Renal cortex interstitium (tissue), 11 donors: ENCODE measurements around the gene TRIM47. TPM values are rescaled to one million over a fixed set of nuclear protein-coding genes. Genes with fewer than 3 reads are reported as not detected.

Source experiments
- DNase-seq, 11 donors: peaks; one replicate each; pipeline ENCODE4 v3.0.0-alpha.2; 2013; ENCODE audit warnings: low read depth in 9 of 11, low spot score in 4 of 11; ENCODE audit errors: extremely low read depth in 1 of 11
- polyA plus RNA-seq, 3 donors: library from polyadenylated mRNA; unstranded; fragments of 120-200 nt; gene quantifications; one replicate each; pipeline ENCODE4 v1.2.1, GENCODE V29; 2013; ENCODE audit not compliant: insufficient read length in 3 of 3

Gene TRIM47
- polyA plus RNA-seq, 3 donors, result 5.1 to 9.3 (median 9.3) TPM

- DNase-seq, result no peak
Measured at GRCh38 chr17:75910699-75911098, 32.3 kb upstream of the TRIM47 start.

- no peak for DNase-seq
Measured at GRCh38 chr17:75909812-75910274, 31.5 kb upstream of the TRIM47 start.

GRCh38 chr17:75909051-75909811 lies 30.9 kb upstream of the TRIM47 start:
- DNase-seq, result no peak

- DNase-seq, result no peak
Measured at GRCh38 chr17:75908201-75908600, 29.8 kb upstream of the TRIM47 start.

- DNase-seq, result no peak
Measured at GRCh38 chr17:75906143-75906884, 27.9 kb upstream of the TRIM47 start.

- DNase-seq, result peak; percentile 74 to 93 (median 89)
Measured at GRCh38 chr17:75904749-75905521, 26.6 kb upstream of the TRIM47 start, which contains the start of gene MRPL38. MRPL38 (minus strand) TSS chr17:75904884; CDS start chr17:75904875, 9 bp downstream.

GRCh38 chr17:75902406-75902805 lies 24.0 kb upstream of the TRIM47 start:
- no peak for DNase-seq

GRCh38 chr17:75901727-75902126 lies 23.3 kb upstream of the TRIM47 start:
- DNase-seq, result no peak

- no peak for DNase-seq
Measured at GRCh38 chr17:75900691-75901533, 22.5 kb upstream of the TRIM47 start.

- DNase-seq, result no peak
Measured at GRCh38 chr17:75899767-75900468, 21.5 kb upstream of the TRIM47 start.

- DNase-seq, result no peak
Measured at GRCh38 chr17:75899353-75899752, 21.0 kb upstream of the TRIM47 start.

GRCh38 chr17:75898791-75899190 lies 20.4 kb upstream of the TRIM47 start:
- DNase-seq, result no peak

GRCh38 chr17:75898065-75898464 lies 19.7 kb upstream of the TRIM47 start:
- DNase-seq, result no peak

GRCh38 chr17:75897160-75898019 lies 19.0 kb upstream of the TRIM47 start:
- DNase-seq, result no peak

GRCh38 chr17:75896415-75897159 lies 18.2 kb upstream of the TRIM47 start, which contains the start of gene TRIM65:
TRIM65 (minus strand) TSS chr17:75896951; CDS start chr17:75896937, 14 bp downstream.
- peak in 3 of 11 donors; percentile 67 to 71 (median 67) for DNase-seq

- DNase-seq, result no peak
Measured at GRCh38 chr17:75895370-75896155, 17.2 kb upstream of the TRIM47 start.
